Hepatocyte (in vitro differentiated cells): Measurements from ENCODE around the gene SETBP1. TPM values are rescaled to one million over a fixed set of nuclear protein-coding genes. Genes with fewer than 3 reads are reported as not detected.

ENCODE experiments used
- DNase-seq: peaks from one replicate; pipeline ENCODE4 v3.0.0-alpha.2; 2016; ENCODE audit warnings: low spot score
- H2AFZ ChIP-seq: fragments of 200-600 bp; sonication (generic); 2 replicates; pipeline ENCODE4 v1.6.0; 2016; ENCODE audit warnings: antibody characterized with exemption, mild to moderate bottlenecking
- H3K27ac ChIP-seq: fragments of 200-600 bp; sonication (generic); 2 replicates; pipeline ENCODE4 v1.5.1; 2016; ENCODE audit warnings: mild to moderate bottlenecking
- H3K27me3 ChIP-seq: fragments of 200-600 bp; sonication (generic); 2 replicates; pipeline ENCODE4 v1.6.1; 2016
- H3K36me3 ChIP-seq: fragments of 200-600 bp; sonication (generic); replicated peaks from 2 replicates; pipeline ENCODE4 v1.5.1; 2016; ENCODE audit warnings: low read depth; ENCODE audit not compliant: insufficient read depth
- H3K4me1 ChIP-seq: fragments of 200-600 bp; sonication (generic); 2 replicates; pipeline ENCODE4 v1.5.1; 2016; ENCODE audit warnings: mild to moderate bottlenecking, moderate library complexity; ENCODE audit not compliant: insufficient read depth
- H3K4me2 ChIP-seq: fragments of 200-600 bp; sonication (generic); 2 replicates; pipeline ENCODE4 v1.6.0; 2016
- H3K4me3 ChIP-seq: fragments of 200-600 bp; sonication (generic); 2 replicates; pipeline ENCODE4 v1.5.1; 2016; ENCODE audit warnings: mild to moderate bottlenecking
- H3K79me2 ChIP-seq: fragments of 200-600 bp; sonication (generic); 2 replicates; pipeline ENCODE4 v1.6.0; 2017; ENCODE audit warnings: mild to moderate bottlenecking
- H3K9me2 ChIP-seq: fragments of 200-600 bp; sonication (generic); replicated peaks from 2 replicates; pipeline ENCODE4 v1.6.0; 2017; ENCODE audit warnings: mild to moderate bottlenecking; ENCODE audit not compliant: insufficient read depth
- H3K9me3 ChIP-seq: fragments of 200-600 bp; sonication (generic); 2 replicates; pipeline ENCODE4 v1.5.1; 2016; ENCODE audit warnings: low read depth, mild to moderate bottlenecking
- H4K20me1 ChIP-seq: fragments of 200-600 bp; sonication (generic); 2 replicates; pipeline ENCODE4 v1.6.0; 2016; ENCODE audit warnings: mild to moderate bottlenecking; ENCODE audit not compliant: insufficient read depth, poor library complexity, severe bottlenecking
- CTCF ChIP-seq: fragments of 200-600 bp; sonication (generic); IDR thresholded peaks from 2 replicates; pipeline ENCODE4 v1.5.1; 2016; ENCODE audit warnings: antibody characterized with exemption, mild to moderate bottlenecking; ENCODE audit not compliant: poor library complexity
- EZH2 ChIP-seq: fragments of 200-600 bp; sonication (generic); IDR thresholded peaks from 2 replicates; pipeline ENCODE4 v1.6.1; 2016; ENCODE audit warnings: antibody characterized with exemption, mild to moderate bottlenecking, borderline replicate concordance
- EZH2phosphoT487 ChIP-seq: fragments of 200-600 bp; sonication (generic); IDR thresholded peaks from one replicate; pipeline ENCODE4 v1.6.1; 2018; ENCODE audit warnings: antibody characterized with exemption, mild to moderate bottlenecking, low read depth, moderate library complexity; ENCODE audit not compliant: unreplicated experiment, severe bottlenecking
- WGBS: methylation state at CpG from one replicate; pipeline ENCODE4 v1.1.6; 2016; ENCODE audit warnings: low lambda C conversion rate; ENCODE audit errors: missing lambda C conversion rate; 5-methylcytosine and 5-hydroxymethylcytosine counted together
- polyA plus RNA-seq: library from polyadenylated mRNA; unstranded; fragments of >200 nt; fragmentation: Nextera tagmentation; extraction: Ambion mirVana; gene quantifications from 2 replicates; pipeline ENCODE4 v1.2.1, GENCODE V29; 2016
- total RNA-seq: library from RNA; depleted of rRNA; stranded (reverse); fragments of >200 nt; gene quantifications from 2 replicates; pipeline ENCODE4 v1.2.3, GENCODE V29; 2014

SETBP1 gene
- total and polyA plus RNA-seq, 2 experiments from 2014 or later, result 10.3 to 21.1 TPM

GRCh38 chr18:44885507-44885906 lies 204.8 kb downstream of the SETBP1 start:
- H3K79me2 ChIP-seq, result peaks cover 7% of the 10 kb centered on the region
- peaks cover 7% of the 10 kb centered on the region for H3K4me1 ChIP-seq
- no peaks in the 10 kb centered on the region for H3K36me3 ChIP-seq
- H3K27ac ChIP-seq, result no peak overlapping the region
- no peaks in the 10 kb centered on the region for H3K9me2 ChIP-seq
- H3K9me3 ChIP-seq, result no peaks in the 10 kb centered on the region
- no peak overlapping the region for H2AFZ ChIP-seq
- H4K20me1 ChIP-seq, result no peaks in the 10 kb centered on the region
- no peak overlapping the region for H3K4me2 ChIP-seq
- no peaks in the 10 kb centered on the region for H3K27me3 ChIP-seq
- no peak for DNase-seq
- H3K4me3 ChIP-seq, result no peak overlapping the region
- WGBS, result 72% methylated on average over 4 of the region's 4 CpGs
- TF ChIP-seq CTCF (no peak), EZH2 (no peak), EZH2phosphoT487 (no peak)

DNA sequence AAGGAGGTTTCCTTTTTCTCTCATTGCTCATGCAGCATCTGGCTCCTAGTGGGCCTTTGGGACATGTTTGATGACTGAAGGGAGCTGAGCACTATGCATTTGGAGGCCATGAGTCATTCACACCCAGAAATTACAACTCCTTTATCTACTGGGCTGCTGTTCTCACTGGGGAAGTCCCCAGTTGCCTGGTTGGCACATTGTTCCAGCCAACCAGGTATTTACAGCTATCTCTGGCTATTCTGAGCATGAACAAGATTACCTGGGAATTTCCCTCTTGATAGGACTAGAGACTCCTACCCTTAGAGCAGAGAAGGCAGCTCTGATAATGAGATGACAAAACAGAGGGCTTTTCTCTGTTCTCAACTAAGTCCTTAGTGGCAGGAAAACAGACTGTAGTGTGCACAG lies 206.5 kb downstream of the SETBP1 start:
- H3K36me3 ChIP-seq, result no peaks in the 10 kb centered on the region
- H3K4me2 ChIP-seq, result no peak overlapping the region
- no peaks in the 10 kb centered on the region for H4K20me1 ChIP-seq
- H3K9me2 ChIP-seq, result no peaks in the 10 kb centered on the region
- peak; percentile 78 for DNase-seq
- no peak overlapping the region for H2AFZ ChIP-seq
- H3K4me3 ChIP-seq, result no peak overlapping the region
- peaks cover 7% of the 10 kb centered on the region for H3K79me2 ChIP-seq
- peaks cover 7% of the 10 kb centered on the region for H3K4me1 ChIP-seq
- TF ChIP-seq CTCF (no peak), EZH2 (no peak), EZH2phosphoT487 (no peak)
- no peaks in the 10 kb centered on the region for H3K9me3 ChIP-seq
- peak overlapping the region; percentile 88 for H3K27ac ChIP-seq
- H3K27me3 ChIP-seq, result no peaks in the 10 kb centered on the region

DNA sequence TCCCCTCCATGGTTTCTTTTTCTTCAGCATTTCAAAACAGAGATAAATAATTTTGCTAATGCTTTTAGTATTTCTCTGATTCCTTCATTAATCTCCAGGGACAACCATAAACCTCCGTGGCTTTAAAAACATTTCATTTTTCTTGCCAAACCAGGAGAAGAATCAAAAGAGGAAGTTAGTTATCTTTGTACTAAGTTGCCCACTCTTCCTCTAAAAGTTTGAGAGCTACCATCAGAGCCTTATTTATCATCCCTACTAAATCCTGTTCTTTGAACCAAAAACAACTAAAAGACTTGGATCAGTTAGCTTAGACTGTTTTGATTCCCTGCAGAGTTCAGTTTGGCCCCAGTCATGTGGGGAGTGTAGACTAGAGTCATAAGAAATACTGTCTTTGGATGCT lies 208.4 kb downstream of the SETBP1 start:
- DNase-seq, result no peak
- Histone ChIP-seq H3K4me1 (peaks cover 16% of the 10 kb centered on the region), H3K4me2 (no peak overlapping the region), H4K20me1 (no peaks in the 10 kb centered on the region), H3K9me3 (no peaks in the 10 kb centered on the region), H3K79me2 (peaks cover 5% of the 10 kb centered on the region), H3K27me3 (no peaks in the 10 kb centered on the region), H3K36me3 (no peaks in the 10 kb centered on the region), H3K27ac (no peak overlapping the region), H2AFZ (no peak overlapping the region), H3K4me3 (no peak overlapping the region), H3K9me2 (no peaks in the 10 kb centered on the region)
- TF ChIP-seq EZH2phosphoT487, result no peak
- no peak for TF ChIP-seq EZH2
- TF ChIP-seq CTCF, result no peak
- WGBS, result 61% methylated on average over 1 of the region's 1 CpG

- H3K36me3 ChIP-seq, result no peaks in the 10 kb centered on the region
- H3K9me2 ChIP-seq, result no peaks in the 10 kb centered on the region
- no peak overlapping the region for H3K4me2 ChIP-seq
- peak overlapping the region; percentile 16 for H3K27ac ChIP-seq
- H3K9me3 ChIP-seq, result no peaks in the 10 kb centered on the region
- TF ChIP-seq EZH2phosphoT487, result no peak
- TF ChIP-seq EZH2, result no peak
- TF ChIP-seq CTCF, result no peak
- H3K79me2 ChIP-seq, result peaks cover 5% of the 10 kb centered on the region
- H3K27me3 ChIP-seq, result no peaks in the 10 kb centered on the region
- DNase-seq, result no peak
- H3K4me1 ChIP-seq, result peaks cover 9% of the 10 kb centered on the region
- H3K4me3 ChIP-seq, result no peak overlapping the region
- H4K20me1 ChIP-seq, result no peaks in the 10 kb centered on the region
- H2AFZ ChIP-seq, result no peak overlapping the region
- 93% methylated on average over 4 of the region's 4 CpGs for WGBS
These were observed 212.5 kb downstream of the SETBP1 start for GRCh38 chr18:44893045-44893706.
